Fibroblast of lung (primary cell): Measurements from ENCODE around the gene KIF21B. TPM values are rescaled to one million over a fixed set of nuclear protein-coding genes. Genes with fewer than 3 reads are reported as not detected.

Experiments
- DNase-seq, 2 donors: peaks; one replicate each; pipeline versions ENCODE4 v3.0.0 to v3.0.0-alpha.2; 2010; ENCODE audit warnings: low read depth in 2 of 2
- H2AFZ ChIP-seq: 2 replicates; pipeline ENCODE4 v1.5.1; 2012; ENCODE audit warnings: low read length, control low read depth, inconsistent platforms
- H3K27ac ChIP-seq: 2 replicates; pipeline ENCODE4 v1.5.1; 2011; ENCODE audit warnings: low read length, control low read depth; ENCODE audit not compliant: insufficient read depth
- H3K27me3 ChIP-seq: 2 replicates; pipeline ENCODE4 v1.5.1; 2011; ENCODE audit warnings: mild to moderate bottlenecking, low read length; ENCODE audit not compliant: control insufficient read depth, insufficient read depth
- H3K36me3 ChIP-seq: 2 replicates; pipeline ENCODE4 v1.5.1; 2011; ENCODE audit warnings: low read length; ENCODE audit not compliant: control insufficient read depth, insufficient read depth
- H3K4me1 ChIP-seq: 2 replicates; pipeline ENCODE4 v1.5.1; 2011; ENCODE audit warnings: low read length; ENCODE audit not compliant: control insufficient read depth, insufficient read depth; ENCODE audit errors: extremely low read depth
- H3K4me2 ChIP-seq: 2 replicates; pipeline ENCODE4 v1.5.1; 2011; ENCODE audit warnings: low read length, control low read depth; ENCODE audit not compliant: insufficient read depth; ENCODE audit errors: extremely low read depth
- H3K4me3 ChIP-seq, 4 experiments: fragments of 200-600 bp in 1 of 4; sonication (generic) in 1 of 4; replicated peaks in 1 of 4; 2 replicates each; pipeline ENCODE4 v1.5.1; 2011 to 2016; ENCODE audit warnings: low read length in 4 of 4, low read depth in 3 of 4, mild to moderate bottlenecking in 3 of 4, control low read depth in 2 of 4, inconsistent platforms in 1 of 4, mixed read lengths in 1 of 4; ENCODE audit not compliant: insufficient read depth in 1 of 4; ENCODE audit errors: control extremely low read depth in 1 of 4
- H3K79me2 ChIP-seq: 2 replicates; pipeline ENCODE4 v1.5.1; 2012; ENCODE audit warnings: mild to moderate bottlenecking, low read length, inconsistent platforms; ENCODE audit not compliant: control insufficient read depth, insufficient read depth
- H3K9ac ChIP-seq: 2 replicates; pipeline ENCODE4 v1.5.1; 2011; ENCODE audit warnings: mild to moderate bottlenecking, low read length, control low read depth; ENCODE audit not compliant: insufficient read depth
- H3K9me3 ChIP-seq: 2 replicates; pipeline ENCODE4 v1.5.1; 2012; ENCODE audit warnings: low read depth, low read length; ENCODE audit not compliant: control insufficient read depth, insufficient read depth
- H4K20me1 ChIP-seq: 2 replicates; pipeline ENCODE4 v1.5.1; 2011; ENCODE audit warnings: low read length; ENCODE audit not compliant: control insufficient read depth, insufficient read depth; ENCODE audit errors: extremely low read depth
- EZH2 ChIP-seq: IDR thresholded peaks from 2 replicates; pipeline ENCODE4 v1.5.1; 2012; ENCODE audit warnings: low read length, control low read depth, mild to moderate bottlenecking; ENCODE audit errors: missing control alignments
- polyA plus RNA-seq, 2 donors: library from polyadenylated mRNA; depleted of rRNA in 1 of 2; stranded (reverse) in 1 of 2; unstranded in 1 of 2; fragments of >200 nt; gene quantifications; 2 replicates each; pipeline ENCODE4 v1.2.1, GENCODE V29; 2011 to 2012; ENCODE audit warnings: missing spikeins in 1 of 2
- total RNA-seq: library from RNA; depleted of rRNA; stranded (reverse); fragments of >200 nt; gene quantifications from 2 replicates; pipeline ENCODE4 v1.2.1, GENCODE V29; 2014
- TF ChIP-seq, protein P1 (sequence below), 2 donors: IDR thresholded peaks in 1 of 2; conservative IDR thresholded peaks in 1 of 2; 1 replicate in 1 of 2; 2 replicates in 1 of 2; pipeline ENCODE4 v1.5.1; 2011 to 2012; ENCODE audit warnings: low read length in 2 of 2, control low read depth in 1 of 2, inconsistent platforms in 1 of 2, low read depth in 1 of 2, mild to moderate bottlenecking in 1 of 2

Gene KIF21B
- total and polyA plus RNA-seq, 2 donors (not counting 1 experiment from before 2014, with no cell fraction given): under 0.01 to 0.08 TPM

DNA sequence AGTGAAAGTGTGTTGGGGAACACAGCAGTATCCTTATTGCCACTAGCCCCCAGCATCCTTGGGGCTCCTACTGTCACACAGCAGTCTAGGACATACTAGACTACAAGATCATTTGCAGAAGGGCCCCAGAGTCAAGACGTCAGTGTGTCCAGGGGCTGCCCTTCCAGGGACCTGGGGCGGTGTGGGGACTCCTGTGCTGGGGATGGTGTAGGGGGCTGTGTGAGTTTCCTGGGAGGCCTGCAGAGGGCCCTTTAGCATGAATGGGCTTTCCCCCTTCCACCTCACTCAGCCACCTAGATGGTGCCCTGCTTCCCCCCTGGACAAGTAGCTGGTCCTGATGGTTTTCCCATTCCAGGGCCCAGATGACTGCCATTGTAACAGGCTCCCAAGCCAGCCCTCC, 17.5 kb upstream of the KIF21B start:
- TF ChIP-seq EZH2: no peak
- TF ChIP-seq, protein P1, sequence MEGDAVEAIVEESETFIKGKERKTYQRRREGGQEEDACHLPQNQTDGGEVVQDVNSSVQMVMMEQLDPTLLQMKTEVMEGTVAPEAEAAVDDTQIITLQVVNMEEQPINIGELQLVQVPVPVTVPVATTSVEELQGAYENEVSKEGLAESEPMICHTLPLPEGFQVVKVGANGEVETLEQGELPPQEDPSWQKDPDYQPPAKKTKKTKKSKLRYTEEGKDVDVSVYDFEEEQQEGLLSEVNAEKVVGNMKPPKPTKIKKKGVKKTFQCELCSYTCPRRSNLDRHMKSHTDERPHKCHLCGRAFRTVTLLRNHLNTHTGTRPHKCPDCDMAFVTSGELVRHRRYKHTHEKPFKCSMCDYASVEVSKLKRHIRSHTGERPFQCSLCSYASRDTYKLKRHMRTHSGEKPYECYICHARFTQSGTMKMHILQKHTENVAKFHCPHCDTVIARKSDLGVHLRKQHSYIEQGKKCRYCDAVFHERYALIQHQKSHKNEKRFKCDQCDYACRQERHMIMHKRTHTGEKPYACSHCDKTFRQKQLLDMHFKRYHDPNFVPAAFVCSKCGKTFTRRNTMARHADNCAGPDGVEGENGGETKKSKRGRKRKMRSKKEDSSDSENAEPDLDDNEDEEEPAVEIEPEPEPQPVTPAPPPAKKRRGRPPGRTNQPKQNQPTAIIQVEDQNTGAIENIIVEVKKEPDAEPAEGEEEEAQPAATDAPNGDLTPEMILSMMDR (conservative IDR thresholded peaks at IDR 0.05 in 1 of 2, IDR thresholded peaks at IDR 0.05 in 1 of 2; ENCODE audit: low read depth in 1 of 2, low read length in 2 of 2): no peak
- Histone ChIP-seq H3K27me3 (peaks cover 5% of the 10 kb centered on the region), H3K9ac (no peak overlapping the region), H3K27ac (no peak overlapping the region), H3K79me2 (no peaks in the 10 kb centered on the region), H2AFZ (no peak overlapping the region), H4K20me1 (no peaks in the 10 kb centered on the region), H3K4me3 (no peak overlapping the region), H3K36me3 (no peaks in the 10 kb centered on the region), H3K4me2 (no peak overlapping the region), H3K4me1 (no peaks in the 10 kb centered on the region), H3K9me3 (no peaks in the 10 kb centered on the region)
- DNase-seq: no peak

DNA sequence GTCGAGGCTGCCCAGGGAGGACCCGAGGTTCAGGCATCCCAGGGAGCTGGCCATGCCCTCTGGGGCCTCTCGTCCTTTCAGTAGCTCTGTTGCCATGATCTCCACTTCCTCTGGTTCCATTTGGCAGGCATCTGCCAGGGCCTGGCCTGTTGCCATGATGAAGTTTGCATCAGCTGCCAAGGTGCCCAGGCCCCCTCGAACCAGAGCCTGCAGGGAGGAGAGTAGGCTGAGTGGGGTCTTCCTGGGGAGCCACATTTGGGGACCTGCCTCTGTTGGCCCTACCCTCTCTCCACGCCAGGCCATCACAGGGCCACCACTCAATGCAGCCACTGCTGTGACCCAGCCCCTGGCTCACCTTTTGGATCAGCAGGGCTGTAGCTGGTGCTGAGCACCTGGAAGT, 16.4 kb upstream of the KIF21B start:
- no peak for DNase-seq
- no peaks in the 10 kb centered on the region for H3K9me3 ChIP-seq
- H4K20me1 ChIP-seq: no peaks in the 10 kb centered on the region
- TF ChIP-seq, protein P1 (conservative IDR thresholded peaks at IDR 0.05 in 1 of 2, IDR thresholded peaks at IDR 0.05 in 1 of 2; ENCODE audit: low read depth in 1 of 2, low read length in 2 of 2): no peak
- no peak for TF ChIP-seq EZH2
- no peaks in the 10 kb centered on the region for H3K79me2 ChIP-seq
- no peaks in the 10 kb centered on the region for H3K4me1 ChIP-seq
- H3K27me3 ChIP-seq: peaks cover 5% of the 10 kb centered on the region
- H3K4me3 ChIP-seq: no peak overlapping the region
- H3K36me3 ChIP-seq: no peaks in the 10 kb centered on the region
- no peak overlapping the region for H3K27ac ChIP-seq
- no peak overlapping the region for H3K9ac ChIP-seq
- H2AFZ ChIP-seq: no peak overlapping the region
- no peak overlapping the region for H3K4me2 ChIP-seq

DNA sequence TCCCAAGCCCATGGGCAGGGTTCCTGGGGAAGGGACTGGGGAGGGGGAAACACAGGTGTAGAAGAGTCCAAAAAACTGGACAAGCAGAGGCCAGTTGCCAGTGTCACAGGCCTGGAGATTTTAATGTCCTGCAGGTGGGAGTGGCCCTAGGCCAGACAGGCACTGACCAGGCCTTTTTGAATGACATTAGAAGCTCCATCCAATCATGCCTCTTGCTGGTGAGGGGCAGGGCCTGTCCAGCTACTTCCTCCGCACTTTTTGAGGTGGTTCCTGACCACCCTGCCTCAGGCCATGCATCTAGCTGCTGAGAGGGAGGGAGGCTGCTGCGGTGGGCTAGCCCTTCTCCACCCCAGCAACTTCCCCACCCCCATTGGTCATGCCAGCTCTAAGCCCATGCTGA, 15.9 kb upstream of the KIF21B start:
- Histone ChIP-seq H3K27ac (no peak overlapping the region), H3K36me3 (no peaks in the 10 kb centered on the region), H3K27me3 (peaks cover 5% of the 10 kb centered on the region), H2AFZ (no peak overlapping the region), H3K9me3 (no peaks in the 10 kb centered on the region), H3K79me2 (no peaks in the 10 kb centered on the region), H3K4me2 (no peak overlapping the region), H3K4me1 (no peaks in the 10 kb centered on the region), H4K20me1 (no peaks in the 10 kb centered on the region), H3K9ac (no peak overlapping the region), H3K4me3 (no peak overlapping the region)
- DNase-seq: no peak
- no peak for TF ChIP-seq EZH2
- TF ChIP-seq, protein P1 (conservative IDR thresholded peaks at IDR 0.05 in 1 of 2, IDR thresholded peaks at IDR 0.05 in 1 of 2; ENCODE audit: low read depth in 1 of 2, low read length in 2 of 2): no peak
